Activated CD4-positive, alpha-beta T cell treated with anti-CD3 and anti-CD28 coated beads, Interleukin-2, amount 10 ng/mL, durations not matched to agents 24 days and 14 days (primary cell): ENCODE measurements around the gene GABBR2. TPM values are rescaled to one million over a fixed set of nuclear protein-coding genes. Genes with fewer than 3 reads are reported as not detected.

ENCODE experiments used
- DNase-seq: peaks from one replicate; pipeline ENCODE4 v3.0.0; 2022
- H3K27ac Mint-ChIP-seq: one replicate; pipeline ENCODE4 v1.8.0; 2022; ENCODE audit warnings: mild to moderate bottlenecking, mixed read lengths
- H3K27me3 Mint-ChIP-seq: one replicate; pipeline ENCODE4 v1.8.0; 2022; ENCODE audit warnings: mixed read lengths
- H3K36me3 Mint-ChIP-seq: one replicate; pipeline ENCODE4 v1.8.0; 2022; ENCODE audit warnings: low read depth, mild to moderate bottlenecking, mixed read lengths
- H3K4me1 Mint-ChIP-seq: one replicate; pipeline ENCODE4 v1.8.0; 2021; ENCODE audit warnings: mixed read lengths
- H3K4me3 Mint-ChIP-seq: one replicate; pipeline ENCODE4 v1.8.0; 2022; ENCODE audit warnings: mild to moderate bottlenecking, moderate library complexity, mixed read lengths
- H3K9me3 Mint-ChIP-seq: one replicate; pipeline ENCODE4 v1.8.0; 2021; ENCODE audit warnings: mixed read lengths
- intact Hi-C: fragments of 100-400 bp; cut with micrococcal nuclease; formaldehyde crosslinking; loops from one replicate; pipeline ENCODE4 v1.15.1; 2023
- total RNA-seq: library from RNA; stranded (reverse); gene quantifications from 2 replicates; pipeline ENCODE4 v1.2.3, GENCODE V29; 2022

Gene GABBR2
- total RNA-seq, 1 donor from 2014 or later: not detected

GRCh38 chr9:98356953-98357690 lies 351.6 kb downstream of the GABBR2 start:
- H3K4me3 Mint-ChIP-seq: no peak overlapping the region
- no peaks in the 10 kb centered on the region for H3K36me3 Mint-ChIP-seq
- H3K27me3 Mint-ChIP-seq: peaks cover 4% of the 10 kb centered on the region
- H3K27ac Mint-ChIP-seq: no peak overlapping the region
- intact Hi-C loops: no loop called here
- DNase-seq: no peak
- H3K4me1 Mint-ChIP-seq: no peaks in the 10 kb centered on the region
- H3K9me3 Mint-ChIP-seq: no peaks in the 10 kb centered on the region

GRCh38 chr9:98356326-98356725 lies 352.4 kb downstream of the GABBR2 start:
- Mint-ChIP-seq H3K4me1 (no peaks in the 10 kb centered on the region), H3K36me3 (no peaks in the 10 kb centered on the region), H3K9me3 (no peaks in the 10 kb centered on the region), H3K4me3 (no peak overlapping the region), H3K27me3 (peaks cover 6% of the 10 kb centered on the region), H3K27ac (no peak overlapping the region)
- no peak for DNase-seq
- intact Hi-C loops: no loop called here

GRCh38 chr9:98351370-98351769 lies 357.4 kb downstream of the GABBR2 start:
- Mint-ChIP-seq H3K4me1 (no peaks in the 10 kb centered on the region), H3K9me3 (no peaks in the 10 kb centered on the region), H3K4me3 (no peak overlapping the region), H3K36me3 (no peaks in the 10 kb centered on the region), H3K27me3 (peaks cover 29% of the 10 kb centered on the region), H3K27ac (no peak overlapping the region)
- intact Hi-C loops: no loop called here
- DNase-seq: no peak

GRCh38 chr9:98347642-98348041 lies 361.1 kb downstream of the GABBR2 start:
- H3K36me3 Mint-ChIP-seq: no peaks in the 10 kb centered on the region
- H3K27ac Mint-ChIP-seq: no peak overlapping the region
- DNase-seq: no peak
- intact Hi-C loops: no loop called here
- H3K4me1 Mint-ChIP-seq: no peaks in the 10 kb centered on the region
- peaks cover 40% of the 10 kb centered on the region for H3K27me3 Mint-ChIP-seq
- no peaks in the 10 kb centered on the region for H3K9me3 Mint-ChIP-seq
- H3K4me3 Mint-ChIP-seq: no peak overlapping the region

GRCh38 chr9:98345011-98345410 lies 363.7 kb downstream of the GABBR2 start:
- H3K27ac Mint-ChIP-seq: no peak overlapping the region
- intact Hi-C loops: no loop called here
- peaks cover 3% of the 10 kb centered on the region for H3K9me3 Mint-ChIP-seq
- H3K27me3 Mint-ChIP-seq: peaks cover 37% of the 10 kb centered on the region
- H3K4me1 Mint-ChIP-seq: peaks cover 4% of the 10 kb centered on the region
- H3K36me3 Mint-ChIP-seq: no peaks in the 10 kb centered on the region
- H3K4me3 Mint-ChIP-seq: no peak overlapping the region
- no peak for DNase-seq

- H3K4me3 Mint-ChIP-seq: no peak overlapping the region
- DNase-seq: no peak
- intact Hi-C loops: no loop called here
- H3K27ac Mint-ChIP-seq: no peak overlapping the region
- peaks cover 36% of the 10 kb centered on the region for H3K27me3 Mint-ChIP-seq
- peaks cover 3% of the 10 kb centered on the region for H3K9me3 Mint-ChIP-seq
- H3K36me3 Mint-ChIP-seq: no peaks in the 10 kb centered on the region
- H3K4me1 Mint-ChIP-seq: peaks cover 4% of the 10 kb centered on the region
These were observed 364.2 kb downstream of the GABBR2 start for GRCh38 chr9:98344581-98344980.

GRCh38 chr9:98342820-98343210 lies 365.9 kb downstream of the GABBR2 start:
- no peak for DNase-seq
- Mint-ChIP-seq H3K4me3 (no peak overlapping the region), H3K27me3 (peaks cover 34% of the 10 kb centered on the region), H3K9me3 (peaks cover 3% of the 10 kb centered on the region), H3K36me3 (no peaks in the 10 kb centered on the region), H3K27ac (no peak overlapping the region), H3K4me1 (peaks cover 4% of the 10 kb centered on the region)
- intact Hi-C loops: no loop called here

- Mint-ChIP-seq H3K9me3 (peaks cover 3% of the 10 kb centered on the region), H3K4me1 (peaks cover 4% of the 10 kb centered on the region), H3K36me3 (no peaks in the 10 kb centered on the region), H3K27ac (no peak overlapping the region), H3K27me3 (peaks cover 31% of the 10 kb centered on the region), H3K4me3 (no peak overlapping the region)
- DNase-seq: no peak
- intact Hi-C loops: no loop called here
These were observed 366.5 kb downstream of the GABBR2 start for GRCh38 chr9:98342098-98342819.

- Mint-ChIP-seq H3K36me3 (no peaks in the 10 kb centered on the region), H3K4me1 (peaks cover 4% of the 10 kb centered on the region), H3K27me3 (peaks cover 26% of the 10 kb centered on the region), H3K4me3 (no peak overlapping the region), H3K9me3 (peaks cover 3% of the 10 kb centered on the region), H3K27ac (no peak overlapping the region)
- no peak for DNase-seq
- intact Hi-C loops: no loop called here
These were observed 367.3 kb downstream of the GABBR2 start for GRCh38 chr9:98341157-98342097.

GRCh38 chr9:98339987-98340800 lies 368.5 kb downstream of the GABBR2 start:
- H3K36me3 Mint-ChIP-seq: no peaks in the 10 kb centered on the region
- intact Hi-C loops: no loop called here

GRCh38 chr9:98335661-98336060 lies 373.1 kb downstream of the GABBR2 start:
- no peak for DNase-seq
- Mint-ChIP-seq H3K4me1 (no peaks in the 10 kb centered on the region), H3K27me3 (peaks cover 8% of the 10 kb centered on the region), H3K4me3 (no peak overlapping the region), H3K9me3 (no peaks in the 10 kb centered on the region), H3K27ac (no peak overlapping the region), H3K36me3 (no peaks in the 10 kb centered on the region)
- intact Hi-C loops: no loop called here

More at GRCh38 chr9:98339987-98340800, 368.5 kb downstream of the GABBR2 start:
- H3K27me3 Mint-ChIP-seq: peaks cover 29% of the 10 kb centered on the region
- H3K9me3 Mint-ChIP-seq: peaks cover 3% of the 10 kb centered on the region
- H3K4me3 Mint-ChIP-seq: no peak overlapping the region
- no peak for DNase-seq
- peaks cover 4% of the 10 kb centered on the region for H3K4me1 Mint-ChIP-seq
- no peak overlapping the region for H3K27ac Mint-ChIP-seq

GRCh38 chr9:98334796-98335195 lies 373.9 kb downstream of the GABBR2 start:
- H3K27ac Mint-ChIP-seq: no peak overlapping the region
- H3K36me3 Mint-ChIP-seq: no peaks in the 10 kb centered on the region
- peaks cover 9% of the 10 kb centered on the region for H3K27me3 Mint-ChIP-seq
- no peaks in the 10 kb centered on the region for H3K9me3 Mint-ChIP-seq
- DNase-seq: no peak
- no peak overlapping the region for H3K4me3 Mint-ChIP-seq
- H3K4me1 Mint-ChIP-seq: no peaks in the 10 kb centered on the region
- intact Hi-C loops: no loop called here
